HTR-8/SVneo (cell line): ENCODE measurements around the gene RNF149.

Experiments used
- DNase-seq: peaks from one replicate; pipeline ENCODE4 v3.0.0; 2011; ENCODE audit warnings: low spot score, mixed read lengths; ENCODE audit not compliant: insufficient read length
- FAIRE-seq: peaks from 2 replicates; lab custom pipeline; 2011; peaks lifted over from hg19 to GRCh38; lab: Jason Lieb, UNC

The RNF149 gene

GRCh38 chr2:101300164-101300563, 8.3 kb downstream of the RNF149 start:
- no peak for FAIRE-seq
- no peak for DNase-seq

- FAIRE-seq (no peak), DNase-seq (no peak)
Measured at GRCh38 chr2:101299604-101300003, 8.9 kb downstream of the RNF149 start.

- FAIRE-seq, result no peak
- DNase-seq, result no peak
Measured at GRCh38 chr2:101297383-101297782, 11.1 kb downstream of the RNF149 start.

DNA sequence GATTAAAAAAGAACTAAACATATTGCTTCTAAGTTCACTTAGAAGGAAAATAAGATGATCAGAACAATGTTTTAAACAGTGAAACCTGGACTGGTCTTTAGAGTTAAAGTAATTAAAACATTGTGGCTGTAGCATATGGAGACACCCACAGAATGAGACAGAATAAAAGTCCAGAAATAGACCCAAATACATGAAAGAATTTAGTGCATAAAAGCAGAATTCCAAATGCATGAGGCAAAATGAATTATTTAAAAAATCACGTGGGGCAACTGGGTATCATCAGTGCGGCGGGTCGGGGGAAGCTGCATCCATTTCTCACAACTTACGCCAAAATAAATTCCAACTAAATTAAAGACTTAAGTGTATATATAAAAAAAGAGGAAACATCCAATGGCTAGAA, 12.1 kb downstream of the RNF149 start:
- DNase-seq (no peak), FAIRE-seq (no peak)

GRCh38 chr2:101295895-101296294, 12.6 kb downstream of the RNF149 start:
- DNase-seq, result no peak
- FAIRE-seq, result no peak

- FAIRE-seq (no peak), DNase-seq (no peak)
Measured at GRCh38 chr2:101294861-101295260, 13.6 kb downstream of the RNF149 start.

DNA sequence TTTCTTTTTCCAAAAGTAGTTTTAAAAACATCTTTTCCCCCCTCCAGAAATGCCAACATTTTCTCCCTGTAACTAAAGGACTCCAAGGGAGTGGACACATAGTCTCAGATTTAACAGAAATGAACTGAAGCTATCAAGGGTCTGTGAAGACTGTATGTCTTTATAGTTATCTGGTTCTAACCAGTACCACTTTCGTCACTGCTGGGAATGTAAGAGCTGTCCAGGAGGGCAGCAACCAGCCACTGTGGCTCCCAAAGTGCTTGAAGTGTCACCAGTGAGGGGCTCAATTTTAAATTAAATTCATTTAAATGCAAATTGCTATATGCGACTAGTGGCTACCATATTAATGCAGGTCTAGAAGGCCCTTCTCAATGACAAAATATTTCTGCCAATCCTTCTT, 15.0 kb downstream of the RNF149 start:
- FAIRE-seq (no peak), DNase-seq (no peak)

DNA sequence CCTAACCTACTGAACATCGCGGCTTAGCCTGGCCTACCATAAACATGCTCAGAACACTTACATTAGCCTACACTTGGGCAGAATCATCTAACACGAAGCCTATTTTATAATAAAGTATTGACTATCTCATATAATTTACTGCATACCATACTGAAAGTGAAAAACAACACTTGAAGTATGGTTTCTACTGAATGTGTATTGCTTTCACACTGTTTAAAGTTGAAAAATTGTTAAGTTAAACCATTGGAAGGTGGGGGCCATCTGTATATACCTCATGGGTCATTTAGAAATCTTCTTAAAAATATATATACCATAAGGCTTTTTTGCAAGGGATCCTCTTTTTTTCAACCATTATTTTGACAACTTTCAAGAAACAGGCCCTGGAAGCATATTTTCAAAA, 16.5 kb downstream of the RNF149 start:
- no peak for FAIRE-seq
- DNase-seq, result no peak

GRCh38 chr2:101290711-101291110, 17.8 kb downstream of the RNF149 start:
- FAIRE-seq (no peak), DNase-seq (no peak)

- FAIRE-seq, result no peak
- DNase-seq, result no peak
Measured at GRCh38 chr2:101287303-101287702, 21.2 kb downstream of the RNF149 start.

DNA sequence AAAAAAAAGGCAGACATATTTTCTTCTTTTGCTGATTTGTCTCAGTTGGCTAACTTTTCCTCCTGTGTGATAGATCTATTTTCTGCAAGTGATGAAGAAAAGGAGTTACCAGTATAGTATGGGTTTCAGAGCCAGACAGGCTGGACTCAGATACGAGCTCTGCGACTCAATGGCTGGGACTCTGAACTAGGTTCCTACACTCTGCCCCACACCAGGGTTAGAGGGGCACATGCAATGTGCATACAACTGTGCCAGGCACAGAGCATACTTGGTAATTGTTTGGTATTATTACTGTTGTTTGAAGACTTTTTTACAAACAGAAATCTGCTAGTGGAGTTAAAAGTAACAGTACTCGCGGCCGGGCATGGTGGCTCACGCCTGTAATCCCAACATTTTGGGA, 21.8 kb downstream of the RNF149 start:
- FAIRE-seq (no peak), DNase-seq (no peak)

DNA sequence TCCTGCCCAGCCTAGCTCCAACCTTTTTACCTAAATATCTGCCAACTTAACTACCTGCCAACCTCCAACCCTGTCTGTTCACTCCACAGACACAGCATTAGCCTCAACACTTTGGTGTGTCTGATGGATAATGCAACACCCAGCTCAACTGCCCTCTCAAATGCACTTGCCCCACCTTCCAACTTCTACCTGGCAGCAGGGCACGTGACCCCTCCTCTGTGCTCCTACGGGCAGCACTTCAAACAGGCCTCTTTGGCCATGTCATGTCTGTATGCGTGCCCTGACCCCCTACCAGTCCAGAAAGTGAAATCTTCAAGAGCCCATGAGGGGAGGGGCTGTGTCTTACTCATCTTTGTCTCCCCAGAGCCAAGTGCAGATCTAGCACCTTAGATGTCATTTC, 25.5 kb downstream of the RNF149 start:
- DNase-seq (no peak), FAIRE-seq (no peak)

DNA sequence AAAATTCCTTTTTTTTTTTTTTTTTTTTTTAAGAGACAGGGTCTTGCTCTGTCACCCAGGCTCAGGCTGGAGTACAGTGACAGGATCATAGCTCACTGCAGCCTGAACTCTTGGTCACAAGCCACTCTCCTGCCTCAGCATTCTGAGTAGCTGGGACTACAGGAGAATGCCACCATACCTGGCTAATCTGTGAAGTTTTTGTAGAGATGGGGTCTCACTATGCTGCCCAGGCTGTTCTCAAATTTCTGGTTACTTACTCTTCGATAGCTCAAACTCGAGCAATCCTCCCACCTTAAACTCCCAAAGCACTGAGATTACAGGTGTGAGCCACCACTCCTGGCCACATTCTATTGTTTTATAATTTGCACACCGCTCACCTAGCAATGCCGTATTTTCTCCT, 27.0 kb downstream of the RNF149 start:
- no peak for FAIRE-seq
- no peak for DNase-seq

DNA sequence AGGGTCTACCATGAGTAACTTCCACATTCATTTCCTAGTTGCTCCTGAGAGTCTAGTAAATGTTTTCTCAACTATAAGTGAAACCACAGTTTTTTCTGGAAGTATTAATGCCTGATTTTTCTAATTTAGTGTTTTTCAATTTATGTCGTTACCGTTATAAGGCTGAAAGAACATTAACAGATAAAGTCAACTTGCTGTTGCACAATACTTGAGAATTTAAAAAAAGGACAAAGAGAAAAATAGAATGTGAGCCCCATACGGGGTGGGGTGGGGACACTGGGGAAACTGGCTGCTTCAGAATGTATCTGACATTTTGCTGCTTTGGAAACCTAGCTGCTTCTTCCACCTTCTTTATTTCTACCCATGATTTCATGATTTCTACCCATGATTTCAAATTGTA, 29.6 kb downstream of the RNF149 start:
- DNase-seq (no peak), FAIRE-seq (no peak)

GRCh38 chr2:101277111-101277510, 31.4 kb downstream of the RNF149 start:
- FAIRE-seq (no peak), DNase-seq (no peak)

DNA sequence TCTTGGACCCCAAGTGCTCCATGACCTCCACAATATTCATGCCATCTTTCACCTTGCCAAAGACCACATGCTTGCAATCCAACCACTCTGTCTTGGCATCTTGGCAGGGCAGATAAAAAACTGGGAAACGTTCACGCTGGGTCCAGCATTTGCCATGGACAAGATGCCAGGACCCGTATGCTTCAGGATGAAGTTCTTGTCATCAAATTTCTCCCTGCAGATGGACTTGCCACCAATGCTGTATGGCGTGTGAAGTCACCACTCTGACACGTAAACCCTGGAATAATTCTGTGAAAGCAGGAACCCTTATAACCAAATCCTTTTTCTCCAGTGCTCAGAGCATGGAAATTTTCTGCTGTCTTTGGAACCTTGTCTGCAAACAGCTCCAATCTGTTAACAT, 34.4 kb downstream of the RNF149 start:
- FAIRE-seq, result no peak
- no peak for DNase-seq

GRCh38 chr2:101273056-101273455, 35.4 kb downstream of the RNF149 start:
- DNase-seq (no peak), FAIRE-seq (no peak)

GRCh38 chr2:101272045-101272784, 36.3 kb downstream of the RNF149 start:
- FAIRE-seq (no peak), DNase-seq (no peak)

DNA sequence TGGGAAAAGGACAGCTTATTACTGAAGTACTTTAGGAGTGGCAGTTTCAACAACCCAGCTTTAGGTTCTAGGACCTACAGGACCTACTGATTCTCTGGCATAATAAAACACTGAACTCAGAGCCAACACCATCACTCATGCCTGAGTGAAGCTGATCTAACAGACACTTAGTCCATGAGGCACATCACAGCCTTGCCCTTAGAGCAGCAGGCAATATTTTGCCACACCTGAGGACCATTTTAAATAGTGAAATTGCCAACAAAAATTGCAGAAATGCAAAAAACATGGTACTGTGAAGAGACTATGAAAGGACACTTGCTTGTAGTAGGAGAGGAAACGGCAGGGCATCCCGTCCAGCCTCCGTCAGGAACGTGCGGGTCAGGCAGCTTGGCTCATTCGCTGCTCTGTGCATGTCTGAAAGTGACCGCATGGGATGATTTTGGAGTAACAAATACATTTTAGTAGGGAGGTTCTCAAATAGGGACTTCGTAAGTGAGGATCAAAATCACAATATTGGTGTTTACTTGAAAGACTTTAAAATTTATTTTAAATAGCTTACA, 37.7 kb downstream of the RNF149 start:
- no peak for FAIRE-seq
- no peak for DNase-seq

- no peak for FAIRE-seq
- no peak for DNase-seq
Measured at GRCh38 chr2:101267671-101268656, 40.5 kb downstream of the RNF149 start.

GRCh38 chr2:101265893-101266499, 42.5 kb downstream of the RNF149 start:
- DNase-seq (no peak), FAIRE-seq (no peak)
